Left lung (tissue), 10 donors: ENCODE results near the gene PTPRB. TPM values are rescaled to one million over a fixed set of nuclear protein-coding genes. Genes with fewer than 3 reads are reported as not detected.

Source experiments
- ATAC-seq: fragments of 200-7000 bp; cut with Tn5 transposase; one replicate; pipeline ENCODE4 v1.9.1; 2020; ENCODE audit warnings: moderate library complexity
- DNase-seq, 4 donors: peaks; one replicate each; pipeline ENCODE4 v3.0.0-alpha.2; 2013 to 2020
- H3K27ac ChIP-seq, 2 donors: fragments of 200-600 bp; sonication (generic) in 1 of 2; one replicate each; pipeline versions ENCODE4 v1.5.0 to v1.8.0; 2020 to 2021
- H3K27me3 ChIP-seq, 2 donors: fragments of 200-600 bp; sonication (generic) in 1 of 2; one replicate each; pipeline versions ENCODE4 v1.5.0 to v1.8.0; 2020 to 2021
- H3K36me3 ChIP-seq, 2 donors: fragments of 200-600 bp; sonication (generic) in 1 of 2; one replicate each; pipeline versions ENCODE4 v1.5.0 to v1.8.0; 2020 to 2021
- H3K4me1 ChIP-seq, 2 donors: fragments of 200-600 bp; one replicate each; pipeline ENCODE4 v1.8.0; 2021
- H3K4me3 ChIP-seq, 2 donors: fragments of 200-600 bp; sonication (generic) in 1 of 2; one replicate each; pipeline versions ENCODE4 v1.5.0 to v1.8.0; 2020 to 2021; ENCODE audit warnings: mild to moderate bottlenecking in 1 of 2
- H3K9me3 ChIP-seq, 2 donors: fragments of 200-600 bp; sonication (generic) in 1 of 2; one replicate each; pipeline versions ENCODE4 v1.5.0 to v1.8.0; 2020 to 2021
- intact Hi-C, 2 donors: fragments of 100-400 bp; cut with DNase I; formaldehyde crosslinking; loops; one replicate each; pipeline versions ENCODE4 v1.11.2 to v1.14.2; 2022
- polyA plus RNA-seq, 6 donors: library from polyadenylated mRNA; unstranded; fragments of 120-200 nt; gene quantifications; one replicate each; pipeline ENCODE4 v1.2.1, GENCODE V29; 2013; ENCODE audit not compliant: insufficient read length in 6 of 6
- total RNA-seq, 2 donors: library from RNA; stranded (reverse); fragmentation: NEBNext Ultra II Directional; extraction: Animal tissue kit (Norgen Biotek cat#: 25700); gene quantifications; one replicate each; pipeline ENCODE4 v1.2.1, GENCODE V29; 2021
- TF ChIP-seq, protein P1 (sequence below), 2 donors: fragments of 200-600 bp; sonication (generic) in 1 of 2; IDR thresholded peaks; one replicate each; pipeline versions ENCODE4 v1.5.0 to v1.8.0; 2021; ENCODE audit warnings: antibody characterized with exemption in 2 of 2
- donor health status: DM: no; HTN: yes; CAD: no.
- donor health status: DM: no; HTN: no; CAD: no.

Gene PTPRB
- total and polyA plus RNA-seq, 8 donors = 34.6 to 83.2 (median 38.4) TPM

DNA sequence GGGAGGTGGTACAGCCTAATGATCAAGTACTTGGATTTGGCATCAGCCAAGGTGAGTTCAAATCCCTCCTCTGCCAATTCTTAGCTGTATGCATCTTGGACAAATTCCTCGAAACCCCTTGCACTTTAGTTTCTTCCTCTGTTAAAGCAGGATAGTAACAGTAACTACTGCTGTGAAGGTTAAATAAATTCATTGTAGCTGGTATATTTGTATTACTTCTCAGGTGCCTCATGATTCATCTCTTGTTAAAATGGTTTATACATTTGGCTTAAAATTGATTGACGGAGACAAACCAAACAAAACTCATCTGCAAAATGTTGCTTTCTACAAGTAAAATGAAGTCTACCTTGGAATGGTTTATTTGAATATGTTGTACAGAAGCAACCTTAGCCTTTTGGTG, 2.3 kb upstream of the PTPRB start:
- H3K4me1 ChIP-seq = no peaks in the 10 kb centered on the region
- TF ChIP-seq, protein P1, sequence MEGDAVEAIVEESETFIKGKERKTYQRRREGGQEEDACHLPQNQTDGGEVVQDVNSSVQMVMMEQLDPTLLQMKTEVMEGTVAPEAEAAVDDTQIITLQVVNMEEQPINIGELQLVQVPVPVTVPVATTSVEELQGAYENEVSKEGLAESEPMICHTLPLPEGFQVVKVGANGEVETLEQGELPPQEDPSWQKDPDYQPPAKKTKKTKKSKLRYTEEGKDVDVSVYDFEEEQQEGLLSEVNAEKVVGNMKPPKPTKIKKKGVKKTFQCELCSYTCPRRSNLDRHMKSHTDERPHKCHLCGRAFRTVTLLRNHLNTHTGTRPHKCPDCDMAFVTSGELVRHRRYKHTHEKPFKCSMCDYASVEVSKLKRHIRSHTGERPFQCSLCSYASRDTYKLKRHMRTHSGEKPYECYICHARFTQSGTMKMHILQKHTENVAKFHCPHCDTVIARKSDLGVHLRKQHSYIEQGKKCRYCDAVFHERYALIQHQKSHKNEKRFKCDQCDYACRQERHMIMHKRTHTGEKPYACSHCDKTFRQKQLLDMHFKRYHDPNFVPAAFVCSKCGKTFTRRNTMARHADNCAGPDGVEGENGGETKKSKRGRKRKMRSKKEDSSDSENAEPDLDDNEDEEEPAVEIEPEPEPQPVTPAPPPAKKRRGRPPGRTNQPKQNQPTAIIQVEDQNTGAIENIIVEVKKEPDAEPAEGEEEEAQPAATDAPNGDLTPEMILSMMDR (IDR thresholded peaks at IDR 0.05) = no peak
- DNase-seq = no peak

DNA sequence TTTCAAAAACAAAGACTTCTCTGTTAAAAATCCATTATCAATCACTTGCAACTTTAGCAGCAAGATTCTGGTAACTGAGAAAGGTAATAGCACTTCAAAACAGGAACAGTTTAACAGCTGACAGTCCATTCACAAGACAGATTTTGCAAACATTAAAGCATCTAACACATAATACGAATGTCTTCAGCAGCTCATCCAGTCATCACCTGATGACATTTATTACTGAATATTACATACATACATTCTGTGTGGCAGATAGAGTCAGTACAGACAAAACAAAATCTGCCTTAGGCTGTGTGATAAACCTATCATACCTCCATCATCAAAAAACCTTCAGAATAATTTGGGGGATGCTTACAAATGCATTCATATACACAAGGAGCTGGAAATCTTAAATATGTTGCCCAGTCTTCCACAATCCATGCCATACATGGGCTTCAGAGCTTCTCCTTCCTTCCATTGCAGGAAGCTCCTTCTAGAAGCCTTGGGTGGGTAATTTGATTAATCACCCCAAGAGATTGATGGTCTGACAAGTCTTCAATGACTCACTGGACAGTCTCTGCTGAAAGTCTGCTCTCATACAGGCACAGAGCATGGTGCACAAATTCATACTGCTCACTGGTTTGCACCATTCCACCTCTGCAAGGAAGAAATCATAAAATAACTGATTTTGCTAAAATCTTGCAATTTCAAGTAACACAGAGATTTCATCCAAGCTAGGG, 1.6 kb upstream of the PTPRB start:
- no peak for ATAC-seq

More for the DNA sequence above, 2.3 kb upstream of the PTPRB start:
- Histone ChIP-seq H3K9me3 (no peaks in the 10 kb centered on the region), H3K27ac (no peak overlapping the region), H3K4me3 (no peak overlapping the region), H3K27me3 (no peaks in the 10 kb centered on the region), H3K36me3 (no peaks in the 10 kb centered on the region)
- intact Hi-C loops = no loop called here
- no peak for ATAC-seq

DNA sequence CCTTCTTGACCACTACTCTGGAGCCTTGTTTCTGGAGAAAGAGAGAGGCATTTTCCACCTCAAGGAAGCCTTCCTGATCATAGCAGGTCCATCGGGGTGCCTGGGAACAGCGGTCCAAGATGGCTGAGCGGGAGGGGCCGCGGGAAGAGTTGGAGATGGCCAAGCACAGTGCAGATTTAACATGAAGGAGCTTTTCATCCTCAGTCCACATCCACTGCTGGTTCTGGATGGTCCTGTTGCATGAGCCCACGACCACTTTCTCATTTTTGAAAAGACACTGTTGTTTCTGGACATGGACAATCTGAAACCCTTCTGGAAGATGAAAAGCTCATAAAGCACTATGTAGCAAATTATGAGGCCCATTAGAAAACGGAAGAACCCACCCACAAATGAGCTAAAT, 1.5 kb downstream of the PTPRB start:
- no peaks in the 10 kb centered on the region for H3K4me1 ChIP-seq
- no peaks in the 10 kb centered on the region for H3K27me3 ChIP-seq
- peak overlapping the region in 1 of 2 donors; percentile 70 for H3K27ac ChIP-seq
- ATAC-seq = no peak
- H3K9me3 ChIP-seq = no peaks in the 10 kb centered on the region
- TF ChIP-seq, protein P1 (IDR thresholded peaks at IDR 0.05) = no peak
- H3K4me3 ChIP-seq = peak overlapping the region in 1 of 2 donors; percentile 27
- no peaks in the 10 kb centered on the region for H3K36me3 ChIP-seq
- intact Hi-C loops = no loop called here
- no peak for DNase-seq

More for the DNA sequence above, 1.6 kb upstream of the PTPRB start:
- Histone ChIP-seq H3K36me3 (no peaks in the 10 kb centered on the region), H3K27me3 (no peaks in the 10 kb centered on the region), H3K9me3 (no peaks in the 10 kb centered on the region), H3K4me1 (no peaks in the 10 kb centered on the region), H3K4me3 (no peak overlapping the region), H3K27ac (no peak overlapping the region)
- TF ChIP-seq, protein P1 (IDR thresholded peaks at IDR 0.05) = no peak
- DNase-seq = no peak
- intact Hi-C loops = no loop called here

DNA sequence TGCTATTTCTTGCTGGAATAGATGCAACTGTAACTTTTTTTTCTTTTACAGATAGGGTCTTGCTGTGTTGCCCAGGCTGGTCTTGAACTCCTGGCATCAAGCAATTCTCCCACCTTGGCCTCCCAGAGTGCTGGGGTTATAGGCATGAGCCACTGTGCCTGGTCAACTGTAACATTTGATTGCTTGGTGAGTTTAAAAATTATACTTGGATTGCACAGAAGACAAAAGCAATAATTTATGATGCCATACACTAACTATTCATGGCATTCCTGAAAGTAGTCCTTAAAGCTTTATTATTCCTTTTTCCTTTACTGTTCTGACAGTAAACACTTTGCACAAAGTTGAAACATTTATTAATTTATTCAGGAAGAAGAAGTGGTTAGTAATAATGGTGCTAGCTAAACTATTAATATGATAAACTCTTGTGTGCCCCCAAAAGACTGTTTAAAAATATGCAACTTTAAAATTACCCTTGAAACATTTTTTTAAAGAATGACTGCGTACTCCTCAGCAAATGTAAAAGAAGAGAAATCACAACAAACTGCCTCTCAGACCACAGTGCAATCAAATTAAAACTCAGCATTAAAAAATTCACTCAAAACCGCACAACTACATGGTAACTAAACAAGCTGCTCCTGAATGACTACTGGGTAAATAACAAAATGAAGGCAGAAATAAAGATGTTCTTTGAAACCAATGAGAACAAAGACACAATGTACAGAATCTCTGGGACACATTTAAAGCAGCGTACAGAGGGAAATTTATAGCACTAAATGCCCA, 8.3 kb downstream of the PTPRB start:
- Histone ChIP-seq H3K36me3 (no peaks in the 10 kb centered on the region), H3K27me3 (no peaks in the 10 kb centered on the region), H3K4me1 (no peaks in the 10 kb centered on the region), H3K9me3 (no peaks in the 10 kb centered on the region), H3K4me3 (no peak overlapping the region), H3K27ac (no peak overlapping the region)
- no peak for DNase-seq
- TF ChIP-seq, protein P1 (IDR thresholded peaks at IDR 0.05) = no peak
- ATAC-seq = no peak
- intact Hi-C loops = no loop called here

DNA sequence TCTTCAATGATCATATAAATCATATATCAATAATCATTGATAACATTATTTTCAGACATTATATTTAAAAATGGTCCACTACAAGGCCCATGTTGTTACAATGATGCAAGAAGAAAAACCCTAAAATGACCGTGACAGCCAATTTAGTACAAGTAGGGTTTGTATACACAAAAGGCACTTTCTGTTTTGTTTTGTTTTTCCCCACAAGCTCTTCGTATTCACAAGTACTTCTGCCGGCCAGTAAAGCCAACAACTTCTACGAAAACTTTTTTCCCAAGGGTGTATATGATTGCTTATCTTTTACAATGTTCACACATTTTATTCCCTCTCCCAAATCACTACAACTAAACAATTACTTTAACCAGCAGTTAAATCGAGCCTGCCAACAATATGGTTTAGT, 9.6 kb downstream of the PTPRB start:
- Histone ChIP-seq H3K27me3 (no peaks in the 10 kb centered on the region), H3K4me1 (no peaks in the 10 kb centered on the region), H3K36me3 (no peaks in the 10 kb centered on the region), H3K27ac (no peak overlapping the region), H3K4me3 (peak overlapping the region in 1 of 2 donors; percentile 6), H3K9me3 (no peaks in the 10 kb centered on the region)
- intact Hi-C loops = no loop called here
- TF ChIP-seq, protein P1 (IDR thresholded peaks at IDR 0.05) = no peak
- DNase-seq = no peak
- ATAC-seq = no peak
